ENCODE measurements around the gene TUBA3E.
"Not testable (repeated sequence)": the region's sequence is repeated elsewhere in the genome, so short reads cannot be mapped to it uniquely, and the experiment has no call there.

- not testable (repeated sequence) for TF ChIP-seq ZNF274 (IDR thresholded peaks at IDR 0.05; ENCODE audit: low read depth, low read length); SUZ12 (IDR thresholded peaks at IDR 0.05; ENCODE audit: extremely low read depth, insufficient read depth, insufficient read length); YY1 (IDR thresholded peaks at IDR 0.05; ENCODE audit: insufficient read depth, insufficient read length)
These were observed 4.3 kb upstream of the TUBA3E start for GRCh38 chr2:130202518-130202917.
